IPS DF 4.7 (cell line): Measurements from ENCODE around the gene ARHGEF3.

Experiments
- DNase-seq: peaks from one replicate; pipeline ENCODE4 v3.0.0-alpha.2; 2013; ENCODE audit warnings: low spot score; ENCODE audit errors: extremely low read depth

ARHGEF3 gene

GRCh38 chr3:56823421-56823926 is 21.7 kb upstream of the ARHGEF3 start:
- no peak for DNase-seq

GRCh38 chr3:56822501-56822900 is 20.8 kb upstream of the ARHGEF3 start:
- no peak for DNase-seq

GRCh38 chr3:56819016-56819809 is 17.5 kb upstream of the ARHGEF3 start:
- DNase-seq, result no peak

- no peak for DNase-seq
Observed at GRCh38 chr3:56818156-56818985, 16.6 kb upstream of the ARHGEF3 start.

GRCh38 chr3:56817646-56818045 is 15.9 kb upstream of the ARHGEF3 start:
- DNase-seq, result no peak

- no peak for DNase-seq
Observed at GRCh38 chr3:56816061-56816460, 14.3 kb upstream of the ARHGEF3 start.

GRCh38 chr3:56815589-56815988 is 13.8 kb upstream of the ARHGEF3 start:
- no peak for DNase-seq

GRCh38 chr3:56813653-56813960 is 11.9 kb upstream of the ARHGEF3 start:
- DNase-seq, result no peak

- no peak for DNase-seq
Observed at GRCh38 chr3:56812754-56813652, 11.3 kb upstream of the ARHGEF3 start.

- no peak for DNase-seq
Observed at GRCh38 chr3:56811546-56812202, 9.9 kb upstream of the ARHGEF3 start.

GRCh38 chr3:56810577-56811545 is 9.1 kb upstream of the ARHGEF3 start:
- no peak for DNase-seq

GRCh38 chr3:56806407-56806806 is 4.7 kb upstream of the ARHGEF3 start:
- DNase-seq, result no peak

- DNase-seq, result no peak
Observed at GRCh38 chr3:56802790-56803189, 1.0 kb upstream of the ARHGEF3 start.

- no peak for DNase-seq
Observed at GRCh38 chr3:56802378-56802745, 613 bp upstream of the ARHGEF3 start.

GRCh38 chr3:56800832-56801661 is 702 bp downstream of the ARHGEF3 start:
- no peak for DNase-seq

- DNase-seq, result no peak
Observed at GRCh38 chr3:56800130-56800831, 1.5 kb downstream of the ARHGEF3 start.

GRCh38 chr3:56799251-56799882 is 2.4 kb downstream of the ARHGEF3 start:
- DNase-seq, result no peak

- no peak for DNase-seq
Observed at GRCh38 chr3:56796996-56797395, 4.8 kb downstream of the ARHGEF3 start.
